Germinal center (tissue), 1 donor: ENCODE results near the gene HOXB7.

Experiments
- DNase-seq: peaks from one replicate; pipeline ENCODE4 v3.0.0; 2012; ENCODE audit warnings: mixed read lengths, low spot score

HOXB7 gene

DNA sequence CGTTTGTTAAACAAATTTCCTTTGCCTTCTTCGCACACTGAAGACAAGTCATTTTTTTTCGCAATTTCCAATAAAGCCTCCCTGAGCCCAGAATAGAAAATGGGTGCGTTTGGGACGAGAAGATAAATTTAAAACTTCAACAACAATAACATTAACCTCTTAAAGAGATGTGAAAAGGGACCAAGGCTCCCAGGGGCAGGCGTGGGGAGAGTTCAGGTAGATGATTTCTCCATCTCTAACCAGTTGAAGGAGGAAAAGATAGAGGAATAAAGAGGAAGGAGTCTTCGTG is 31.4 kb downstream of the HOXB7 start:
- no peak for DNase-seq

DNA sequence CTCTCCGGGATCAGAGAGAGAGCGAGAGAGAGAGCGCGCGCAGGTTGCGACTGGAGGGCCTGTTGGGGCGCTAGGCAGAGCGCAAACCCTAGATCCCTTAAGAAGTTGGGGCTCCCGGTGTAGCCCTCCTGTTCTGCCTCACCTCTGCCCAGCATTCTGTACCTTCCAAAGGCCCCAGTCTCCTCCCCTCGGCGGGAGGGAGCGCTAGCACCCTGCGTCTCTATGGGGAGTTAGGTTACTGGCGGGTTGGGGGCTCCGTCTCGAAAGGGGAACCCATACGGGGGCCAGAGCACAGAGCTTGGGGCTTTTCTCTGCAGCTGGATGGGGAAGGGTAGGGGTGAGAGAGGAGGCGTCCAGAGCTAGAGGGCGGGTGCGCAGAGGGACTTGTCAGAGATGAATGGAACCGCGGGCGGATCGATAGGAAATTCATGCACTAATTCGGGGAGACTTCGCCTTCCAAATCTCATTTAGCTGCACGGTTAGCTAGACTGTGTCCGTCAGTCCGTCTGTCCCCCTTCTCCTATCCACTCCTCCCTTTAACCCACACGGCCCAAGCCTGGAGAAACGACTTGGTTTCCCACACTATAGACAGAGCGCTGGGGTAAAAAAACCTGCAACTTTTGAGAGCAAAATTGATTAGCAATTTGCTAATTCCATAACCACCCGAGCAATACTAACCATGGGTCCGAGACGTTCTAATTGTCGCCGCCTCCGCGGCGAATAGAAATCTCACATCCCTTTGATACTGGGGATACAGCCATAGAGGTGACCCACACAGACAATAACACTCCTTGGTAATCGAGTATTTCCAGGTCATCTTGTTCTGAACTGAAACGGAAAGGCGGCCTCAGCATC is 32.0 kb downstream of the HOXB7 start:
- DNase-seq, result peak; percentile 46

DNA sequence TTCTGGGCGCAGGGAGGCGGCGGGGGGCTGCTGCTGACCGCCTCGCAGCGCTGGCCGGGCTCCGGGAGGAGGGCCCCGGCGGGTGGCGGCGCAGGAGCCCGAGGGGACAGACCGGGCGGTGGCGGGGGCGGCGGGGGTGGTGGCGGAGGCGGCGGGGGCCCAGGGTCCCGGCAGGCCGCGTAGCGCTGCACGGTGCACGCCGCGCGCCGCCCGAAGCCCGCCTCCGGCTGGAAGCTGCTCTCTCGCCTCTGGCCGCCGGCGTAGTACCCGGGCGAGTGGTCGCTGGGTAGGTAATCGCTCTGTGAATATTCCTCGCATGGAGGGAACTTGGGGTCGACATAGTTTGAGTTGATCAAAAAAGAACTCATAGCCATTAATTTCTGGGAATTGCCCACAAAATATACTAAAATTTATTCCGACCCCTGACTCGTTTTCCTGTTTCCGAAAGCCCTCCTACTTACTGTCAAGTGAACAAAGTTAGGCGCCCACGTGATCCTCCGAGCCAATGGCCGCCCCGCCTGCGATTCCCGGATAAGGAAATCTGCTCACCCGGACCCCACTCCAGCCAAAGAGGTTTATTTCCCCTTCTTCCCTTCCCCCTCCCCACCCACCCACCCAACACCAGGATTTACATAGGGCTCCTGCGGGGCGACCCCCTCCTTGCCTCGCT is 32.7 kb downstream of the HOXB7 start, which contains the start of gene HOXB4:
TSS of gene HOXB4 (minus strand) at position 405 of the 670 bp plus-strand sequence. CDS start at position 374, 31 bp downstream.
- DNase-seq, result peak; percentile 87

DNA sequence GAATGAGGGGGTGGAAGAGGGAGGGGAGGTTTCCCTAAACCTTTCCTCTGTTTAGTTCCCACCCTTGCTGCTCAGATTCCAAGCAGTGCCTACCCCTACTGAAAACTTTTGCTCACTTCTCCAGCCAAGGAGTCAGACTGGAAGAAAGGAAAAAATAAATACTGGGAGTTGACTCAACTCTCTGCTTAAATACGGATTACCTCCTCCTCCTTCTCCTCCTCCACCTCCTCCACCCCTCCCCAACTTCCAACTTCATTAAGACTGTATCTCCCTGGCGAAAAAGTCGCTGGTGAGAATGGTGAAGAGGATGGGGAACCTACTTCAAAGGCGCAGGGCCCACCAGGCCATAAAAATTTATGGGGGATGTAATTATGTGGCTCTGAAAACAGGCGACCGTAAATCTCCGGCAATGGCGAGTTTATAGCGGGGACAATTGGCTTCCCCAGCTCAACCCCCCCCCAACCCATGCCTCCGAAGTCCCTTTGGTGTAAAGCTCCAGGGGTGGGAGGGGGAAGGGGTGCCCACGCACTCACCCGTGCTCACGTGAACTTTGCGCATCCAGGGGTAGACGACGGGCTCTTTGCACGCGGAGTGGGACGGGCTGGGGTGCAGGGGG is 33.4 kb downstream of the HOXB7 start:
- peak; percentile 40 for DNase-seq

DNA sequence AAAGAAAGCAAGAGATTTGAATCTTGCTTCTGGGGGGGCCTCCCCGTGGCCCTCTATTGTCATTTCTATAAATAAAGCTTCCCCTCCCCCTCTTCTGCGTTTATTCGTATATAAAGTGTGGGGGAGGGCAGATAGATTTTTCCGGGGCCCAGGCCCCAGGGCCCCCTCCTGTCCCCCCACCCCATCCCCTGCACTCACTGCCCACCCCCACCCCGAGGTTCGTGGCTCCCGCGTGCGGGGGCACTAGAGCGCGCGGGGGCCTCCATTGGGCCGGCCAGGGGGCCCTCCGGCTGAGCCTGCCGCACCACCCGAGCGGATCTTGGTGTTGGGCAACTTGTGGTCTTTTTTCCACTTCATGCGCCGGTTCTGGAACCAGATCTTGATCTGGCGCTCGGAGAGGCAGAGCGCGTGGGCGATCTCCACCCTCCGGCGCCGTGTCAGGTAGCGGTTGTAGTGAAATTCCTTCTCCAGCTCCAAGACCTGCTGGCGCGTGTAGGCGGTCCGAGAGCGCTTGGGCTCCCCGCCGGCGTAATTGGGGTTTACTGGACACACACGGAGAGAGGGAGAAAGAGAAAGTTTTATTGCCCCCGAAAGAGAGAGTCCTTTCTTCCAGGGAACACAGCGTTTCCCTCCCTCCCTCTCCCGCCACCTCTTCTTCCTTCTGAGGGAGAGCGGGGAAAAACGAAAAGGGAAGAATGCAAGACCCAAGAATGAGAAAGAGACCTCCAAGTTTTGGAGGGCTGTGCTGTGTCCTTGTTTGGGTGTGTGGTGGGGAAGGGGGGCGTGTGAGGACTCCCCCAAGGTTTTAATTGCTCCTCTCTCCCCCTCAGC is 34.1 kb downstream of the HOXB7 start:
- no peak for DNase-seq

DNA sequence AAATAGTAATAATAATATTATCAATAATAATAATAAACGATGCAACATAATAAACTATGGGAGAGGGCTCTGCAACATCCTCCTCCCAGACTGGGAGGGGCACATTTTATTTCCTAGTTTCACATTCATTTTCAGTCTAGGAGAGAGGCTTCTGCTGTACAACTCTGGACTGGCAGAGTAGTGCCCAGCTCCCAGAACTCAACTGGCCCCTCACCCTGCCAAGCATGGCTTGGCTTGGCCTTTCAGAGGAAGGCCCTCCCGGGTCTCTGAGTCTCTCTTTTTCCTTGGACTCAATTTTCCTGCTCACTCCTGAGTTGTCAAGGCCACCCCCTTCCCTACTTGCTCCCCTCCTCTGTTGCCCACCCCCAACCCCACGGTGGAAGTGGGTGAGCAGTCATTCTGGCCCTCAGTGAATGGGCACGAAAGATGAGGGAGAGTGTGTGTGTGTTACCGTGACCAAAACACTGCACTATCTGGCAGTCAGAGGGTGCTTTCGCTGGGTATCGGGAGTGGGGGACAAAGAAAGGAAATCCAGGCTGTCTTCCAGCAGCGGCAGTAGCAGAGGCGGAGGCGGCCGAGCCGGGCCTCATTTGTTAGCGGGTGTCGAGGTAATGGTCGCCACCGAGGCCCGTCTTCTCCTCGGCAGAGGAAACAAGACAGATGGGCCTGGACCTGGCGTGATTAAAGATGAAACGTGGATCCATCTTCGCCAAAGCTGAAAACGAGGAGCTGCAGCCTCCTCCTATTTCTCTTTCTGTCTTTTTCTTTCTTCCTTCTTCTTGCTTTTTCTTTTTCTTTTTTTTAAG is 34.9 kb downstream of the HOXB7 start:
- DNase-seq, result no peak

DNA sequence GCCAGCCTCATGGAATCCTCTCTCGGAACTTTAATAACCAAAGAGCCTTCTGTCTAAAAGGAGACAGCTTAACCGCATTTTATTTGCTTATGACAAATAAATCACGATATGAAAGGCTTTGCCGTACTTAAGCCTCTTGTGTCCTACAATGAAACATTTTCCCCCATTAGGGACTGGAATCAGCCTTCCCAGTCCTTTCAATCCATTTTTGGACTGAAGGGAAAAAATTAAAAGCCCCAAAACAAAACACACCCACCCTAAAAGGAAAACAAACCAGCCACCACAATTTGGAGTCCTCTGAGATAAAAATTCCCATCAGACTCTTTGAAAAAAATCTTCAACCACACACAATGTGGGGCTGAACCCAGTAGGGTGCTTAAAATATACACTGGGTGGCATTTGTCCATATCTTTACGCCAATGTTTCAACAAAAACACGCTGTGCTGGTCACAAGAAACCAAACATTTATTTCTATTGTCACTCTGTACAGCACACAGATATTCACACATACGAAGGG is 35.7 kb downstream of the HOXB7 start:
- DNase-seq, result no peak

DNA sequence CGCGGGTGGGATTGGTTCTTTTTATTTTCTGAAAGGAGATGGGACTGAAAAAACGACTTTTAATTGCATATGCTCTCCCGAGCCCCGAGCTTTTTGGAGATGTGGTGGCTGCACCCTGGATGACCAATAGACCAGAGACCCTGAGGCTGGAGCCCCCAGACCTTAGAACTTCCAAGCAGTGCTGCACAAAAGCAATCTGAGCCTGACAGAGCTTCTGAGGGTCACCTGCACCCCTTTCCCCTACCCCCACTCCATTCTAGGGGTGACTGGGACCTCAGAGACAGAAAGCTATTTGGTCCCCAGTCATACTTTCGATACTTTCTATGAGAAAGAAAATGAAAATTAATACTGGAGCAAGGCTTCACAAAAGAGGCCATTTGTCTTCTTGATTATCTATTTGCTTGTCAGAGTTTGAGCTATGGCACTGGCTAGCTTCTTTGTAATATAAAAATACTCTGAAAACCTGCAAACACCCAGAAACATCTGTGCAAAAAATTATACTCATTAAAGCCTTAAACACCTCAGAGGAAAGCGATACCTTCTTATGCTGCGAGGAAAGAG is 36.2 kb downstream of the HOXB7 start:
- no peak for DNase-seq

DNA sequence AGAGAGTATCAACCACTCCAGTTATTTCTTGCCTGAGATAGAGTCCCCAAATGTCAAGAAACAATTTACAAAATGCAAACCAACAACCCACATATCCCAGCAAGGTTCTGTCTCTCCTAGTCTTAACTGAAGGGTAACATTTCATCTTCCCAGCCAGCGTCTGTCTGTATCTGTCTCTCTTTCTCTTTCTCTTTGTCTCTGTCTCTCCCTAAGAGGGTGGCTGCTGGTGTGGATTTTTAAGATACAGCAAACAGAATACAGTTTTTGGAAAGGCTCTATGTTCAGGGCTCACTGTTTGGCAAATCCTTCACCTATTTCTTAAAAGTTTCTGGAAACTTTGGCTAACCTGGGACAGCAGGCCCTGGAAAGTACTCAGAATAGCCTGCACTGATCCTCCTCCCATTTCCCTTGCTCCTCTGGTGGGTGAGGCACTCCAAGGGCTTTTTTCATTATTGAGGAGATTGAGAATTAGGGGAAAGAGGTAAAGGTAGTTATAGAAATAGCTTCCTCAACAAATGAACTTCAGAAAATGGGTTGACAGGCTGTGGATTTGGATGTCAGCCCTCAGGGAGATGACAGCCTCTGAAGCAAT is 38.9 kb downstream of the HOXB7 start:
- DNase-seq, result no peak

DNA sequence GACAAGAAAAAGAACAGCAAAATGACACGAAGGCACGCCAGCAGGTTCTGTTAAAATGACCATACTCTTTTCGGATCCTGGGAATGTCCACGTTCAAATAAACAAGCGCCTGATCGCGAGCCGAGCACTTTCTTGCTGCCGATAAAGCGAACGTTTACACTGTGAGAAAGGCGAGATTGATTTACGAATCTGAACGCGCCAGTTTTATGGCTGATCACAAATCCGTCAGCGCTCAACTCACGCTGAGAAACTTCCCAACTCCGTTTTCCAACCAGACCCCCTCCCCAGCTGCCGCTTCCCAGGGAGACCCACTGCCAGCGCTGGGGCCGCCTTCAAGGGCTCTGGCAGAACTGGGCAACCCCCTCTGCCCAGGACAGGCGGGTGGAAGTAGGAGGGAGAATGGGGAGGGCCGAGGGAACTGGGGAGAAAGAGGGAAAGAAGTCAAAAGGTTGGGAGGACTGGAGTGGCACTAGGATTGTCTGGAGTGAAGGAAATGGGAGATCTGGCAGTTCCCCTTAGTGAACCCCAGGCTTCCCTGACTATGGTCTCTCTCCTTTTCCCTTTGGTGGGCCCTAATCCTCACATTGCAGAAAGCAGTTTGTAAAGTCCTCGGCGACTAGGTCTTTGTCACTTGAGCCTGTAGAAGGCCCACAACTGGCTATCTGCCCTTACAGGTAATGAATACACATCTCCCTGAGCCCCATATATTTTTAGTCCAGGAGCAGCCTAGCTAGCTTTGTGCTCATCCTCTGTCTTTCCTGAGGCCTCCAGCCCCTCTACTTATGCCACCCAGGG is 39.6 kb downstream of the HOXB7 start:
- no peak for DNase-seq

DNA sequence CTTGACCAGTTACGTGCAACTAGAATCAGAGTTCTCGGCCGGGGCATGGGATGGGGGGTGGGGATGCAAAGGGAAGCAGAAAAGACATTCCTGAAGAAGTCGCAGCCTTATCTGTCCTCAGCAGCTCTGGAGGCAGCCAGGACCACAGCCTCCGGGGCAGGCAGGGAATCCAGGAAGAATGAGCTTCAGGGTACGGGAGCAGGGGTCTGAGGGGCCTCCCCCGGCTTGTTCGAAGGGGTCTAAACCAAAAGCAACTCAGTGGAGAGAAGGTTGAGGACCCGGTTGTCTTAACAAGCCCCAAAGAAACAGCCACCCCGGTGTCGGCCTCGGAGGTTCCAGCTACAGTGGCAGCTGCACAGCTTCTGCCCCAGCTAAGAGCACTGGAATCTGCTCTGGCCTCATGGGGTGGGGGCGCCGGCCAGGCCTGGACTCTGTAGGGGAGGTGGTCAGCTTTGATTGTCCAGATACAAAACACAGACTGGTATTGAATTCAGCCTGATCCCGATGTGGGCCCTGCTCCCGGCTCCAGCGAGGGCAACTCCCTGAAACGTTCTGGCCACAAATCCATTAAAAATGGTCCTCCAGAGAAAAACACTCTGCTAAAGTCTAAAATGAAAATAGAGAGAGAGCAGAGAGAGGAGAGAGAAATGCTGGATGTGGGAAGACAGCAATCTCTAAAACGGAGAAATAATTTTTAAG is 40.3 kb downstream of the HOXB7 start:
- no peak for DNase-seq

DNA sequence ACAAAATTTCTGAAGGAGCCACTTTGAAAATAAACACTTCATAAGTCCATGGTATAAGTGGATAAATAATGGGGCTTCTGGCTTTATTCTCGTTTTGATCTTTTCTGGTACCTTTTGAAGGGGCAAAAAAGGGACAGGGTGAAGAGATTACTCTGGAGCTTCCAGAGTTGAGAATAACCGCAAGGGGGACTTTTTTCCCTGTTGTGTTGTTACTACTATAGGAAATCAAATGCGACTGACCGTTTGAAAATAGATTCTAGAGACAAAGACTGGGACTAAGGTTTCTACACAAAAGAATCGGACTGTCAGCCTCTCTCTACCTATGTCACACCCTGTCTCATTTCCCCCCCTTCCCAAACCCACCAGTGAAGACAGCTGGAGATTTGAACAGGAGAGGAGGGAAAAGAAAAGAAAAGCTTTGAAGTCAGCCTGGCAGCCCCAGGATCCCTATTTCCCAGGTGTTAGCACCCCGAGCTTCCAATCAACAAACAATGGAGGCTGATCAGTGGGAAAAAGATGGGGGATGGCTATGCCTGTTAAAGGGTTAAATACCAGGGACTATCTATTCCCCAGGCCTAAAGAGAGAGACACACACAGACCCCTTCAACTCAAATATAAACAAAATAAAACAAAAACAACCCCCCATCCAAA is 41.0 kb downstream of the HOXB7 start:
- no peak for DNase-seq

DNA sequence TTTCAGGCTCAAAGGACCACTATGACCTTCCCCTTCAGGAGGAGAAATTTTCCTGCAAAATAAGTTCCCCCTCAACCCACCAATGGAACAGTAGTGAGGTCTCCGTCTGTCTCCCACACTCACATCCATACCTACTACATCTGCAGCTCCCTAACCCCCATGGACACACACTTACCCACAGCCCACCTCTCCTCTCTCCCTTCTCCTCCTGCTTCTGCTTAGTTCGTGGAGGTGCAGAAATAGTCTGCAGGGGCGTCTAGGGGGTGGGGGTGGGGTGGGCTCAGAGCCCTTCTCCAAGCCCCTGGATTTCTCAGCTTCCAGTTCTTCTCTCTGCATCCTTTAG is 41.6 kb downstream of the HOXB7 start:
- no peak for DNase-seq

DNA sequence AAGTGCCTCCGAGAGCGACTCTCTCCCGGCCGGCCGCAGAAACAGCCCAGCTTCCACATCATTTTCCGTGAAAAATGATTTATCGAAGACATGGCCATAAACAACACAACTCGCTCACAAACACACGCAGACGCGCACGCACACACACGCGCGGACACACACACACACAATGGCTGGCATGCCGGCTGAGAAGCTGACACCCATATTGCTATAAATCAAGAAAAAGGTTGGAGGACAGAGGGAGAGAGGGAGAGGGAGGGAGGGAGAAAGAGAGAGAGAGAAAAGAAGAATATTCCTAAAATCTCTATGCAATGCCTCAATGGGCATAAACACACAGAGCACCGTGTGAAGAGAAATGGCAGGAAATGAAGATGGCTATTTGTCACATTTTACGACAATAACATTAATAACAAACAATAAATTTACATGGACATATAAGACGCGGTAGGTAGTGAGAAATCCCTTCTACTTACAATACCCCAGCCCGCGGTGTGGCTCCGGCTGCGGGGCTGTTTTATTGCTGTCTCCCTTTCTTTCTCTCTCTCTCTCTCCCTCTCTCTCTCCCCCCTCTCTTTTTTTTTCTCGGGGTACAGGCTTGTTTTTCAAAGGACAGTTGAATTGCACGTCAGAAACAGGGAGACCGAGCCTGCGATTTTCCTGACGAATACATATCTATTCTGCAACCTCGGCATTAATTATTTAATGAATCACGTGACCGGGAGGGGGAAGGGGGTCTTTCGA is 42.1 kb downstream of the HOXB7 start:
- no peak for DNase-seq

DNA sequence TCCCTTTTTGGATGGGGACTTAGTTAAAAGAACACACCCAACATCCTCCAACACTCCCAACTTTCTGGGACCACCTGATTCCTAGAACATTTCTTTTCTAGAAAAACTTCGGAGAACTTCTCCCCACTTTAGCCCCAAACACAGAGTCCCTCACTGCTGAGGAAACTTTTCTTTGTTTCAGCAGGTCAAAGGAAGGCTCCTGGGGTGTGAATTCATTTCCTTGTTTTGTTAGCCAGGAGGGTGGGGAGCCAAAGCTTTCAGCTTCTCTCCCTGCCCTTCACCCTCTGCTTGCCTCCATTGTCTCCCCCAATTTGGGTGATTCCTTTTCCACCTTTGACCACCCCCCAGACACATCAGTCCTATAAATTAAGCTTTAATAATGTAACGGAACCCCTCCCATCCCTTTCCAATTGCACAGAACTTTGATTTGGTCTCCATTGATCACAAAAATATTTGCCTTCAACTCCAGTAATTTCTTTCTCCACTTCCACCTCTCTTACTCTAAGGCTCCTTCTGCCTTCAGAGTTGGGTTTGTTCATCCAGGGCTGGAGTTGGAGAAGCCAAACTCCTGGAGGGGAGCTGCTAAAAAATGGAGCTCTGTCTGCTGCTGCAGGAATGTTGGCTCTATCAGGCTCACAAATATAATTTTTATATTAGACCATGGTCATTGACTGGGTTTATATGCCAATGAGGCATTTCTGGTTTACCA is 43.0 kb downstream of the HOXB7 start:
- no peak for DNase-seq

DNA sequence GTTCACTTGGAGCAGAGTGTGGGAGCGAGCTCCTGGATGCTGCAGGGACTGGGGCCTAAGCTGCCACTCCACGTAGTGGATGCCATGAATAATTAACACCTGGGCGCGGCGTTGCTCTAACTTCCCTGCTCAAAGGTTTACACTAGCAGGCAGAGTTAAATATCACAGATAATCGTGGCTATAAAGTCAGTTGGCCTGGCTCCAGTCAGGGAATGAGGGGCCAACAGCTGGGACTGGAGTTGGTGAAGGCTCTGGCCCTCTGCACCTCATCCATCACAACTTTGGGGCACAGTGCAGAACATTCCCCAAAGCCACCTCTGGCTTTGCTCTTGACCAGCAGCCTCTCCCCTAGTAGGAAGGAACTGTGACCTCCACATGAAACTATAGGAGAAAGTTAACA is 43.6 kb downstream of the HOXB7 start:
- no peak for DNase-seq

DNA sequence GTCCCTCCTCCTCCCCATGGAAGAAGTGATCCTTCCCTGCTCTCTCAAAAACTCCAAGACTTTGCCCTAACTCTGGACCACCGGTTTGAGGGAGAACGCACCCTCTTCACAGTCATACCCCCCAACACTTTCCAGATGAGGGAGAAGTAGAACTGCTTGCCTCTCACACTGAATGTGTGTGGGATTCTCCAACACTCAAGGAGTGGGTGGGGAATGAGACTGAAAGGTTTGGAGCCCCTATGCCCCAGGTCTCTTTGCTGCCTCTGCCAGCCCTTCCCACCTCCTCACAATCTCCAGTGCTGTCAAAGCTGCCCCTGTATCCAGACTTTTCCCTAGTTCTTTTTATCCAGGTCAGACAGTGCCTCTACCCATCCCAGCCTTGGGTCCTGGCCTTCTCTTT is 44.1 kb downstream of the HOXB7 start:
- DNase-seq, result no peak
